A673 (cell line): ENCODE measurements around the gene TRIM41.

ENCODE experiments used
- EZH2 ChIP-seq: fragments of 200-600 bp; sonication (generic); IDR thresholded peaks from 2 replicates; pipeline ENCODE4 v1.6.1; 2017; ENCODE audit warnings: borderline replicate concordance, low read depth, mild to moderate bottlenecking, mixed read lengths, antibody characterized with exemption, low read length; ENCODE audit not compliant: poor library complexity, severe bottlenecking
- TF ChIP-seq, protein P1 (sequence below): fragments of 300-800, 200-600 bp; sonication (generic); conservative IDR thresholded peaks from 2 replicates; pipeline ENCODE4 v1.5.1; 2017; ENCODE audit warnings: low read depth, mild to moderate bottlenecking, antibody characterized with exemption, low read length, moderate library complexity, mixed read lengths

DNA sequence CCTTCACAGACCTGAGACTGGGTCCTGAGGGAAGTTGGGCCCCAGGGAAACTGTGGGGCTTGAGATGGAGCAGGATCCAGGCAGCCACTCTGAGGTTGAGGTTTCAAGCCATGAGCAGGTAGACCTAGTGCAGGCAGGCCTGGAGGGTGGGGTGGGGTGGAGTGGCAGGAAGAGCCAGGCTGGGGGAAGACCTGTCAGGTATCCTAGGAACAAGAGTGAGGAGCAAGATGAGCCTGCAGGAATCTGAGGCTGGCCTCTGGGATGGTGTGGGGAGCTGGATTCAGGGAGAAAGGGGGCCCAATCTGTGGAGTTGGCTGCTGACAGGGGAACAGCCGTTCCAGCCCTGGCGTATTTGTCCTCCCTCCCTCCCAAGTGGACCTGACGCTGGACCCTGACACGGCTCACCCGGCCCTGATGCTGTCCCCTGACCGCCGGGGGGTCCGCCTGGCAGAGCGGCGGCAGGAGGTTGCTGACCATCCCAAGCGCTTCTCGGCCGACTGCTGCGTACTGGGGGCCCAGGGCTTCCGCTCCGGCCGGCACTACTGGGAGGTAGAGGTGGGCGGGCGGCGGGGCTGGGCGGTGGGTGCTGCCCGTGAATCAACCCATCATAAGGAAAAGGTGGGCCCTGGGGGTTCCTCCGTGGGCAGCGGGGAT lies 10.8 kb downstream of the TRIM41 start:
- TF ChIP-seq, protein P1, sequence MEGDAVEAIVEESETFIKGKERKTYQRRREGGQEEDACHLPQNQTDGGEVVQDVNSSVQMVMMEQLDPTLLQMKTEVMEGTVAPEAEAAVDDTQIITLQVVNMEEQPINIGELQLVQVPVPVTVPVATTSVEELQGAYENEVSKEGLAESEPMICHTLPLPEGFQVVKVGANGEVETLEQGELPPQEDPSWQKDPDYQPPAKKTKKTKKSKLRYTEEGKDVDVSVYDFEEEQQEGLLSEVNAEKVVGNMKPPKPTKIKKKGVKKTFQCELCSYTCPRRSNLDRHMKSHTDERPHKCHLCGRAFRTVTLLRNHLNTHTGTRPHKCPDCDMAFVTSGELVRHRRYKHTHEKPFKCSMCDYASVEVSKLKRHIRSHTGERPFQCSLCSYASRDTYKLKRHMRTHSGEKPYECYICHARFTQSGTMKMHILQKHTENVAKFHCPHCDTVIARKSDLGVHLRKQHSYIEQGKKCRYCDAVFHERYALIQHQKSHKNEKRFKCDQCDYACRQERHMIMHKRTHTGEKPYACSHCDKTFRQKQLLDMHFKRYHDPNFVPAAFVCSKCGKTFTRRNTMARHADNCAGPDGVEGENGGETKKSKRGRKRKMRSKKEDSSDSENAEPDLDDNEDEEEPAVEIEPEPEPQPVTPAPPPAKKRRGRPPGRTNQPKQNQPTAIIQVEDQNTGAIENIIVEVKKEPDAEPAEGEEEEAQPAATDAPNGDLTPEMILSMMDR, result no peak
- TF ChIP-seq EZH2, result no peak
